ENCODE data around the gene MTM1.

MTM1 gene

GRCh38 chrX:150664290-150664689 is 95.9 kb downstream of the MTM1 start:
- TF ChIP-seq ESRRG (CRISPR knock-in tag; IDR thresholded peaks at IDR 0.05), result no peak
- TF ChIP-seq TSHZ2 (CRISPR knock-in tag; IDR thresholded peaks at IDR 0.05), result no peak
- TF ChIP-seq BACH2 (CRISPR knock-in tag; IDR thresholded peaks at IDR 0.05; ENCODE audit: borderline replicate concordance), result no peak
- TF ChIP-seq ISL1 (CRISPR knock-in tag; IDR thresholded peaks at IDR 0.05), result no peak
- TF ChIP-seq SNAI2 (CRISPR knock-in tag; IDR thresholded peaks at IDR 0.05), result no peak
- TF ChIP-seq PATZ1 (CRISPR knock-in tag; IDR thresholded peaks at IDR 0.05; ENCODE audit: borderline replicate concordance), result no peak
- no peak for TF ChIP-seq CREB5 (CRISPR knock-in tag; IDR thresholded peaks at IDR 0.05; ENCODE audit: low read depth)
- TF ChIP-seq GLIS3 (CRISPR knock-in tag; IDR thresholded peaks at IDR 0.05), result no peak
- no peak for TF ChIP-seq ARNTL (CRISPR knock-in tag; IDR thresholded peaks at IDR 0.05; ENCODE audit: borderline replicate concordance, low read depth)
- no peak for TF ChIP-seq TCF4 (CRISPR knock-in tag; IDR thresholded peaks at IDR 0.05; ENCODE audit: borderline replicate concordance)
- no peak for TF ChIP-seq CSRNP3 (CRISPR knock-in tag; IDR thresholded peaks at IDR 0.05)
- TF ChIP-seq ZFP3 (CRISPR knock-in tag; IDR thresholded peaks at IDR 0.05), result no peak
- no peak for TF ChIP-seq CSDC2 (CRISPR knock-in tag; IDR thresholded peaks at IDR 0.05)
- TF ChIP-seq ZFP30 (CRISPR knock-in tag; IDR thresholded peaks at IDR 0.05), result no peak
- no peak for TF ChIP-seq ZNF565 (CRISPR knock-in tag; conservative IDR thresholded peaks at IDR 0.05; ENCODE audit: low read depth)
- TF ChIP-seq POU6F1 (CRISPR knock-in tag; IDR thresholded peaks at IDR 0.05; ENCODE audit: borderline replicate concordance, low read depth), result no peak
- no peak for TF ChIP-seq ZC3H10 (CRISPR knock-in tag; IDR thresholded peaks at IDR 0.05)

GRCh38 chrX:150676221-150676620 is 107.8 kb downstream of the MTM1 start:
- no peak for TF ChIP-seq SNAI2 (CRISPR knock-in tag; IDR thresholded peaks at IDR 0.05)
- TF ChIP-seq ZNF8 (CRISPR knock-in tag; IDR thresholded peaks at IDR 0.05), result no peak
- no peak for TF ChIP-seq POU6F1 (CRISPR knock-in tag; IDR thresholded peaks at IDR 0.05; ENCODE audit: borderline replicate concordance, low read depth)
- TF ChIP-seq ARNTL (CRISPR knock-in tag; IDR thresholded peaks at IDR 0.05; ENCODE audit: borderline replicate concordance, low read depth), result no peak
- TF ChIP-seq RARB (CRISPR knock-in tag; IDR thresholded peaks at IDR 0.05), result no peak
- no peak for TF ChIP-seq ISL1 (CRISPR knock-in tag; IDR thresholded peaks at IDR 0.05)
- no peak for TF ChIP-seq ZFP30 (CRISPR knock-in tag; IDR thresholded peaks at IDR 0.05)
- no peak for TF ChIP-seq BACH2 (CRISPR knock-in tag; IDR thresholded peaks at IDR 0.05; ENCODE audit: borderline replicate concordance)
- no peak for TF ChIP-seq GLIS3 (CRISPR knock-in tag; IDR thresholded peaks at IDR 0.05)
- no peak for TF ChIP-seq OSR1 (CRISPR knock-in tag; IDR thresholded peaks at IDR 0.05)
- TF ChIP-seq CSDC2 (CRISPR knock-in tag; IDR thresholded peaks at IDR 0.05), result no peak
- TF ChIP-seq ZNF70 (CRISPR knock-in tag; IDR thresholded peaks at IDR 0.05), result no peak
- TF ChIP-seq ZC3H10 (CRISPR knock-in tag; IDR thresholded peaks at IDR 0.05), result no peak
- ATAC-seq, result no peak

More at GRCh38 chrX:150664290-150664689, 95.9 kb downstream of the MTM1 start:
- no peak; the same call in 2 of the 3 replicates for ATAC-seq
